Lower lobe of right lung (tissue), 2 donors: Measurements from ENCODE around the gene TMC3. TPM values are rescaled to one million over a fixed set of nuclear protein-coding genes. Genes with fewer than 3 reads are reported as not detected.
"Not testable (repeated sequence)": the region's sequence is repeated elsewhere in the genome, so short reads cannot be mapped to it uniquely, and the experiment has no call there.

Source experiments
- ATAC-seq, 2 donors: fragments of 200-7000 bp; cut with Tn5 transposase; one replicate each; pipeline ENCODE4 v1.9.1; 2020 to 2022; ENCODE audit warnings: mild to moderate bottlenecking in 2 of 2, moderate library complexity in 2 of 2
- DNase-seq: peaks from one replicate; pipeline ENCODE4 v3.0.0-alpha.2; 2020
- H3K27ac ChIP-seq: fragments of 200-600 bp; one replicate; pipeline ENCODE4 v1.8.0; 2022
- H3K27me3 ChIP-seq: fragments of 200-600 bp; one replicate; pipeline ENCODE4 v1.8.0; 2022; ENCODE audit warnings: low read depth
- H3K36me3 ChIP-seq: fragments of 200-600 bp; one replicate; pipeline ENCODE4 v1.8.0; 2022; ENCODE audit warnings: mild to moderate bottlenecking
- H3K4me1 ChIP-seq: fragments of 200-600 bp; one replicate; pipeline ENCODE4 v1.8.0; 2022
- H3K4me3 ChIP-seq: fragments of 200-600 bp; one replicate; pipeline ENCODE4 v1.8.0; 2022; ENCODE audit warnings: mild to moderate bottlenecking
- H3K9me3 ChIP-seq: fragments of 200-600 bp; one replicate; pipeline ENCODE4 v1.8.0; 2022
- CTCF ChIP-seq: fragments of 200-600 bp; IDR thresholded peaks from one replicate; pipeline ENCODE4 v1.8.0; 2022; ENCODE audit warnings: antibody characterized with exemption, mild to moderate bottlenecking
- intact Hi-C: fragments of 100-400 bp; cut with DNase I; formaldehyde crosslinking; loops from one replicate; pipeline ENCODE4 v1.11.0; 2022
- total RNA-seq: library from RNA; stranded (reverse); fragmentation: NEBNext Ultra II Directional; extraction: Animal tissue kit (Norgen Biotek cat#: 25700); gene quantifications from one replicate; pipeline ENCODE4 v1.2.1, GENCODE V29; 2021
- donor health status: DM: no; HTN: yes; CAD: no; lungs with severe emphysema.

TMC3 gene
- total RNA-seq, 1 donor from 2014 or later, result not detected

DNA sequence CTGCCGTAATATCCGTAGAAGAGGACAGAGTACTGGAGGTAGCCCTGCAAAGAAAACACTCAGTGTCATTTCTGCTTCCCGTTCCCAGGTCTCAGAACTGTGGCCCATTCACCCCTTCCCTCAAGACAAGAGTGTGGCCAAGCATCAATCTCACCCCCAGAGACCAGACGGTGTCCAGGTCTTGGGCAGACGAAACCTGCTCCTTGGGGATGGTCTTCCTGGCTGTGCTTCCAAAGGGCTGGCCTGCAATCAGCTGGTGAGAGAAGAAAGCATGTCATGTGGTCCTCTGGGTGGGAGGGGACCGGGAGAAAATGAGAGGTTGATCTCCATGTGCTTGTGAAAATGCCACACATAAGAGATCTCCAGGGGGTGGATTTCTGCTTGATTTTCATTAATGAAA lies 15.8 kb downstream of the TMC3 start:
- no peak for TF ChIP-seq CTCF

GRCh38 chr15:81357180-81357686 lies 16.8 kb downstream of the TMC3 start:
- no peaks in the 10 kb centered on the region for H3K9me3 ChIP-seq
- H3K27ac ChIP-seq, result no peak overlapping the region
- no peaks in the 10 kb centered on the region for H3K4me1 ChIP-seq
- TF ChIP-seq CTCF, result no peak
- intact Hi-C loops, result no loop called here
- no peaks in the 10 kb centered on the region for H3K27me3 ChIP-seq
- no peak overlapping the region for H3K4me3 ChIP-seq
- ATAC-seq (no peak), DNase-seq (no peak)
- no peaks in the 10 kb centered on the region for H3K36me3 ChIP-seq

More for the DNA sequence above, 15.8 kb downstream of the TMC3 start:
- no peak for DNase-seq
- Histone ChIP-seq H3K4me3 (no peak overlapping the region), H3K27ac (no peak overlapping the region), H3K4me1 (no peaks in the 10 kb centered on the region), H3K27me3 (no peaks in the 10 kb centered on the region), H3K36me3 (no peaks in the 10 kb centered on the region), H3K9me3 (no peaks in the 10 kb centered on the region)
- no peak for ATAC-seq
- intact Hi-C loops, result no loop called here

GRCh38 chr15:81356252-81356651 lies 17.8 kb downstream of the TMC3 start:
- DNase-seq (no peak), ATAC-seq (no peak)
- Histone ChIP-seq H3K27me3 (no peaks in the 10 kb centered on the region), H3K27ac (no peak overlapping the region), H3K9me3 (no peaks in the 10 kb centered on the region), H3K4me1 (no peaks in the 10 kb centered on the region), H3K4me3 (no peak overlapping the region), H3K36me3 (no peaks in the 10 kb centered on the region)
- intact Hi-C loops, result no loop called here
- TF ChIP-seq CTCF, result no peak

DNA sequence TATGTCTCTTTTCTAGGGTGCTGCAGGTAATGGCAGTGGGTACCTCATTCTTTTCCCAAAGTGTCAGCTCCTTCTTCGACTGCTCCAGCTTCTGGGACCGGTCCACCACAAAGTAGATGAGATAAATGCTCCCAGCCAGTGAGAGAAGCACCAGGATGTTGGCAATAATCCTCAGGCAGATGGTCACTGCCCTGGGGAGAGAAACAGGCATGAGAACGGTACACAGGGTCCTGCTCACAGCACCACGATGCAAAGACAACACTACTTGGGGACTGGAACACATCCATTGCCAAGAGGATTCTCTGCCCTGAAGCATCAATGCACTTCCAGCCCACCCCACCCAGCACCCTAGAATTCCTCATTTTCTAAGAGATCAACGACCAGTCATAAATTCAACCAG lies 22.4 kb downstream of the TMC3 start:
- H3K9me3 ChIP-seq, result no peaks in the 10 kb centered on the region
- H3K27me3 ChIP-seq, result no peaks in the 10 kb centered on the region
- ATAC-seq, result no peak
- no peaks in the 10 kb centered on the region for H3K4me1 ChIP-seq
- DNase-seq, result no peak
- H3K36me3 ChIP-seq, result no peaks in the 10 kb centered on the region
- no peak overlapping the region for H3K27ac ChIP-seq
- intact Hi-C loops, result no loop called here
- no peak for TF ChIP-seq CTCF
- H3K4me3 ChIP-seq, result no peak overlapping the region

DNA sequence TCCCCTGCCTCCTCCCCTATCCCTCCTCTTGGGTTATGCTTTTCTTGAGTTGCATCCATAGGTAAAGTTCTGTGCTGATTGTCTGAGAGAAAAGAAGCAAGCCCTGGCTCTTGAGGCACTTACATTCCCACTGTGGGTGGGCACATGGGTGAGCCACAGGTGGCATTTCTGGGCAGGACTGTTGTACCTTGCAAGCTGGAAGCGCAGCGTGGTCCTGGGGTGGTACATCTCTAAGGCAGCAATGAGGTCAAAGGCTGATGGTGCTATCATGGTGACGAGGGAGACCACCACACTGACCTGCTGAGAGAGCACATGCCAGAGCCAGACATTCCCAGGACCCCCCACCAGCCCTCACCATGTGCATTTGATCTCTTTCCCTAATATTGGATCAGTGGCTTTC lies 24.7 kb downstream of the TMC3 start:
- H3K4me3 ChIP-seq, result no peak overlapping the region
- H3K4me1 ChIP-seq, result no peaks in the 10 kb centered on the region
- no peaks in the 10 kb centered on the region for H3K36me3 ChIP-seq
- H3K27me3 ChIP-seq, result no peaks in the 10 kb centered on the region
- DNase-seq, result no peak
- no peaks in the 10 kb centered on the region for H3K9me3 ChIP-seq
- intact Hi-C loops, result no loop called here
- no peak overlapping the region for H3K27ac ChIP-seq
- no peak for ATAC-seq
- TF ChIP-seq CTCF, result no peak

GRCh38 chr15:81348691-81349090 lies 25.3 kb downstream of the TMC3 start:
- ATAC-seq, H3K4me1 ChIP-seq, H3K36me3 ChIP-seq, DNase-seq, H3K9me3 ChIP-seq, H3K27ac ChIP-seq, H3K4me3 ChIP-seq, intact Hi-C loops, H3K27me3 ChIP-seq: not testable (repeated sequence)
